ENCODE data around the gene UBE2L5. TPM values are rescaled to one million over a fixed set of nuclear protein-coding genes. Genes with fewer than 3 reads are reported as not detected.

The UBE2L5 gene
- total RNA-seq, 1 donor from 2014 or later, result not detected

DNA sequence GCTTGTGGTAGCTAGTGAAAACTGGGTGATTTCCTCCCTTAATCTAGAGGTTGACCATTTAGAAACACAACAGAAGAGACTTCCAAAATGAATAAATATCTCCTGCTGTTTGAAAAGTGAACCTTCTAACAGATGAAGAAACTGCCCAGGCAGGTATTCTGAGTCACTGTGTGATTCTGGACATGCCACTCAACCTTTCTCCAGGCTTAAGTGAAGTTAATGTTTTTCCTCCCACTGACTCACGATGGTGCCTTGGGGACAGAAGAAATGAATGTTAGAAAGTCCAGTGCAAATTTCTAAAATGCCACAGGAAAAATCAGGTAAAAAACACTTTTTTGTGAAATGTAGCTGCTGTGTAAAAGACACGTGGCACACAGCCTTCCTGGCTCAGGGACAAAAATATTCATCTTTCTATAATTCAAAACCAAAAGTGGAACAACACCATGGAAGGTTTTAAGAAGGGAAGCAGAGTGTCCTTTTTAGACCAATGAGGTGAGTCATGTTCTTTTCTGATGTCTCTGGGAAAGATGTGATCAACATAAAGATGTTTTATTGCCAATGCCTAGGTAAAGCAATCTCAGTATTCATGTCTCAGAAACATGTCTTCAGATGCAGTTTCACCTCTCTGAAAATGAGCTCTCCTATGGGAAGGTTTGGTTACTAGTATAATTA is 9.1 kb downstream of the UBE2L5 start:
- peak overlapping the region; percentile 71 for H3K27ac ChIP-seq (ENCODE audit: low read depth, low read length)
- H3K4me2 ChIP-seq (ENCODE audit: low read length), result peak overlapping the region; percentile 78
- TF ChIP-seq EZH2 (IDR thresholded peaks at IDR 0.05; ENCODE audit: insufficient read depth, low read length), result no peak
- no peak for TF ChIP-seq CTCF (IDR thresholded peaks at IDR 0.05; ENCODE audit: insufficient read depth, low read depth, low read length)
- no peaks in the 10 kb centered on the region for H3K27me3 Mint-ChIP-seq (ENCODE audit: low read depth, unreplicated experiment)
- DNase-seq (ENCODE audit: low read depth), result peak; percentile 25
- H3K9me3 ChIP-seq (ENCODE audit: insufficient read depth, low read depth, low read length), result no peaks in the 10 kb centered on the region
- no peaks in the 10 kb centered on the region for H3K27me3 ChIP-seq (ENCODE audit: insufficient read depth, low read length)
- H3K36me3 ChIP-seq (ENCODE audit: insufficient read depth, low read length), result no peaks in the 10 kb centered on the region
- FAIRE-seq, result no peak
- H3K4me1 Mint-ChIP-seq (ENCODE audit: low read depth, unreplicated experiment), result peaks cover 30% of the 10 kb centered on the region
- H2AFZ ChIP-seq (ENCODE audit: low read depth, low read length), result no peak overlapping the region
- H3K27ac Mint-ChIP-seq (ENCODE audit: unreplicated experiment), result peak overlapping the region; percentile 90
- no peak overlapping the region for H3K4me3 Mint-ChIP-seq (ENCODE audit: unreplicated experiment)
- H3K79me2 ChIP-seq (ENCODE audit: insufficient read depth, low read length), result no peaks in the 10 kb centered on the region
- H3K9ac ChIP-seq (ENCODE audit: low read length), result no peak overlapping the region
- H3K36me3 Mint-ChIP-seq (ENCODE audit: low read depth, unreplicated experiment), result no peaks in the 10 kb centered on the region
- H3K4me1 ChIP-seq (ENCODE audit: insufficient read depth, low read length), result peaks cover 27% of the 10 kb centered on the region
- H3K4me3 ChIP-seq (ENCODE audit: insufficient read depth, low read depth, low read length), result no peak overlapping the region
- no peaks in the 10 kb centered on the region for H3K9me3 Mint-ChIP-seq (ENCODE audit: unreplicated experiment)
- H4K20me1 ChIP-seq (ENCODE audit: insufficient read depth, low read length), result no peaks in the 10 kb centered on the region

DNA sequence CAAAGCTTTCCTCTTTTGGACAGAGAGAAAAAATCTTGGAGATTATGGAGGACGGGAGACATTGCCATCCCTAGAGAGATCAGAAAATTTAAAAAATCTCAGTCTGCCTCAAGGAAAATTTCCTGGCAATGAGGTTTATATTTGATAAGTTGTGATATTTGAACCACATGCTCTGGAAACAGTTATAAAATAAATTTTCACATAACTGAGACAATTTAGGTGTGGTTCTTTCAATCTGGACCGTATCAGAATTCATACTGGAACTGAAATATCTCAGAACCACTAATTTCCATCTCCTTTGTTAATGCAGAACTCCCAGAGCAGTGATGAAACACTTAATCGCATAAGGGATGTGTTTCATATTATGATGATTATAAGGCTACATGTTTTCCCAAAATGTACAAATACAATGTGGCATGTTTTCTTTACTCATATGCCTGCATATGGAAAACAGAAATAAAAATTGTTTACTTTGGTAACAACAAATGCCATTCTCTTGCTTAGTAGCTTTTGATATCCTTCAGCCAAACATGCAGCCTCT is 13.7 kb downstream of the UBE2L5 start:
- TF ChIP-seq CTCF (IDR thresholded peaks at IDR 0.05; ENCODE audit: insufficient read depth, low read depth, low read length) (no peak), EZH2 (IDR thresholded peaks at IDR 0.05; ENCODE audit: insufficient read depth, low read length) (no peak)
- no peak overlapping the region for H3K27ac Mint-ChIP-seq (ENCODE audit: unreplicated experiment)
- H3K27me3 Mint-ChIP-seq (ENCODE audit: low read depth, unreplicated experiment), result peaks cover 11% of the 10 kb centered on the region
- Histone ChIP-seq H3K9ac (ENCODE audit: low read length) (no peak overlapping the region), H3K4me1 (ENCODE audit: insufficient read depth, low read length) (peaks cover 9% of the 10 kb centered on the region), H3K27me3 (ENCODE audit: insufficient read depth, low read length) (no peaks in the 10 kb centered on the region), H3K4me3 (ENCODE audit: insufficient read depth, low read depth, low read length) (no peak overlapping the region), H3K27ac (ENCODE audit: low read depth, low read length) (no peak overlapping the region), H2AFZ (ENCODE audit: low read depth, low read length) (no peak overlapping the region), H3K79me2 (ENCODE audit: insufficient read depth, low read length) (no peaks in the 10 kb centered on the region), H3K36me3 (ENCODE audit: insufficient read depth, low read length) (no peaks in the 10 kb centered on the region), H3K9me3 (ENCODE audit: insufficient read depth, low read depth, low read length) (no peaks in the 10 kb centered on the region), H3K4me2 (ENCODE audit: low read length) (no peak overlapping the region), H4K20me1 (ENCODE audit: insufficient read depth, low read length) (no peaks in the 10 kb centered on the region)
- H3K9me3 Mint-ChIP-seq (ENCODE audit: unreplicated experiment), result no peaks in the 10 kb centered on the region
- FAIRE-seq (no peak), DNase-seq (ENCODE audit: low read depth) (no peak)
- peaks cover 10% of the 10 kb centered on the region for H3K4me1 Mint-ChIP-seq (ENCODE audit: low read depth, unreplicated experiment)
- no peaks in the 10 kb centered on the region for H3K36me3 Mint-ChIP-seq (ENCODE audit: low read depth, unreplicated experiment)
- H3K4me3 Mint-ChIP-seq (ENCODE audit: unreplicated experiment), result no peak overlapping the region

DNA sequence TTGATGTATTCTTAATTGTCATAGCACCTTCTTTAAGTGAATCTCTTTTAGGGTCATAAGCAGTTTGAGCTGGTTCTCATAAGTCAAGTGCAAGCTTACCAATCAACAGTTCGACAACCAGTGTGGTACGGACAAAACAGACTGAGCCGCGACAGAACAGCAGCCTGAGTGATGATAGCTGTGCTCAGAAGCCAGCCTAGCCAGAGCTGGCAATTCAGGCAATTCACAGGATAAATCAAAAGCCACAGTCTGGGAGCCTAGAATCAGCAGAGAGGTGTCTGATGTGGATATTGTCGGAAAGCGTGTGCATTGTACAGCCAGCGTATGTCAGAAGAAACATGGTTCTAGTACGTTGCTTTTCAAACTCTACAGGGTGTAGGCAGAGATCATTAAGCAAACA is 14.9 kb downstream of the UBE2L5 start:
- FAIRE-seq, result no peak

More for the DNA sequence above, 14.9 kb downstream of the UBE2L5 start:
- Histone ChIP-seq H3K9ac (ENCODE audit: low read length) (no peak overlapping the region), H4K20me1 (ENCODE audit: insufficient read depth, low read length) (no peaks in the 10 kb centered on the region), H3K9me3 (ENCODE audit: insufficient read depth, low read depth, low read length) (no peaks in the 10 kb centered on the region), H3K27me3 (ENCODE audit: insufficient read depth, low read length) (no peaks in the 10 kb centered on the region), H3K4me3 (ENCODE audit: insufficient read depth, low read depth, low read length) (no peak overlapping the region), H3K4me1 (ENCODE audit: insufficient read depth, low read length) (no peaks in the 10 kb centered on the region), H3K36me3 (ENCODE audit: insufficient read depth, low read length) (no peaks in the 10 kb centered on the region), H3K4me2 (ENCODE audit: low read length) (no peak overlapping the region), H3K79me2 (ENCODE audit: insufficient read depth, low read length) (no peaks in the 10 kb centered on the region), H3K27ac (ENCODE audit: low read depth, low read length) (no peak overlapping the region), H2AFZ (ENCODE audit: low read depth, low read length) (no peak overlapping the region)
- Mint-ChIP-seq H3K36me3 (ENCODE audit: low read depth, unreplicated experiment) (no peaks in the 10 kb centered on the region), H3K4me1 (ENCODE audit: low read depth, unreplicated experiment) (no peaks in the 10 kb centered on the region), H3K27me3 (ENCODE audit: low read depth, unreplicated experiment) (peaks cover 11% of the 10 kb centered on the region), H3K4me3 (ENCODE audit: unreplicated experiment) (no peak overlapping the region), H3K9me3 (ENCODE audit: unreplicated experiment) (no peaks in the 10 kb centered on the region), H3K27ac (ENCODE audit: unreplicated experiment) (no peak overlapping the region)
- DNase-seq (ENCODE audit: low read depth), result no peak
- TF ChIP-seq CTCF (IDR thresholded peaks at IDR 0.05; ENCODE audit: insufficient read depth, low read depth, low read length) (no peak), EZH2 (IDR thresholded peaks at IDR 0.05; ENCODE audit: insufficient read depth, low read length) (no peak)

Data from astrocyte (in vitro differentiated cells and primary cell).